ENCODE results near the gene LCNL1. TPM values are rescaled to one million over a fixed set of nuclear protein-coding genes. Genes with fewer than 3 reads are reported as not detected.

LCNL1 gene
- total and polyA plus RNA-seq, 7 donors, result 0.14 to 1.1 (median 0.49) TPM; not detected in 2

GRCh38 chr9:136971746-136972145 lies 11.0 kb upstream of the LCNL1 start:
- TF ChIP-seq POLR2AphosphoS5 (IDR thresholded peaks at IDR 0.05) (no peak), POLR2A (IDR thresholded peaks at IDR 0.05) (no peak), EP300 (IDR thresholded peaks at IDR 0.05) (no peak), CTCF (IDR thresholded peaks at IDR 0.05) (no peak)

GRCh38 chr9:136972335-136972734 lies 10.5 kb upstream of the LCNL1 start:
- Histone ChIP-seq H3K27ac (no peak overlapping the region), H3K9me3 (no peaks in the 10 kb centered on the region), H3K36me3 (no peaks in the 10 kb centered on the region), H3K4me3 (no peak overlapping the region), H3K4me1 (peaks cover 0 to 3% (median 1%) of the 10 kb centered on the region in 4 donors), H3K27me3 (peaks cover 0 to 13% (median 0%) of the 10 kb centered on the region in 3 donors)
- TF ChIP-seq POLR2A (IDR thresholded peaks at IDR 0.05) (no peak), EP300 (IDR thresholded peaks at IDR 0.05) (no peak), POLR2AphosphoS5 (IDR thresholded peaks at IDR 0.05) (no peak), CTCF (IDR thresholded peaks at IDR 0.05) (no peak)
- no peak for DNase-seq
- WGBS, 2 donors, result 80 to 86% methylated on average over 11 of the region's 11 CpGs
- intact Hi-C loops (cut with DNase I), result no loop called here

More at GRCh38 chr9:136971746-136972145, 11.0 kb upstream of the LCNL1 start:
- Histone ChIP-seq H3K9me3 (no peaks in the 10 kb centered on the region), H3K4me3 (no peak overlapping the region), H3K36me3 (no peaks in the 10 kb centered on the region), H3K27ac (no peak overlapping the region), H3K4me1 (no peaks in the 10 kb centered on the region), H3K27me3 (peaks cover 0 to 13% (median 0%) of the 10 kb centered on the region in 3 donors)
- WGBS, 2 donors, result 84 to 85% methylated on average over 14 of the region's 14 CpGs
- intact Hi-C loops (cut with DNase I), result no loop called here
- no peak for DNase-seq

- no peaks in the 10 kb centered on the region for H3K36me3 ChIP-seq
- no peaks in the 10 kb centered on the region for H3K9me3 ChIP-seq
- no peak for DNase-seq
- no peak overlapping the region for H3K27ac ChIP-seq
- TF ChIP-seq EP300 (IDR thresholded peaks at IDR 0.05) (no peak), POLR2A (IDR thresholded peaks at IDR 0.05) (no peak), CTCF (IDR thresholded peaks at IDR 0.05) (no peak)
- no peak overlapping the region for H3K4me3 ChIP-seq
- intact Hi-C loops (cut with DNase I), result no loop called here
- peaks cover 0 to 13% (median 4%) of the 10 kb centered on the region in 3 donors for H3K27me3 ChIP-seq
- peaks cover 0 to 7% (median 6%) of the 10 kb centered on the region in 4 donors for H3K4me1 ChIP-seq
- 54 to 70% methylated on average over 13 of the region's 13 CpGs for WGBS, 2 donors
These were observed 10.1 kb upstream of the LCNL1 start for GRCh38 chr9:136972743-136973142.

- no peaks in the 10 kb centered on the region for H3K9me3 ChIP-seq
- no peaks in the 10 kb centered on the region for H3K36me3 ChIP-seq
- intact Hi-C loops (cut with DNase I), result no loop called here
- H3K27ac ChIP-seq, result no peak overlapping the region
- TF ChIP-seq EP300 (IDR thresholded peaks at IDR 0.05) (no peak), POLR2A (IDR thresholded peaks at IDR 0.05) (no peak), POLR2AphosphoS5 (IDR thresholded peaks at IDR 0.05) (no peak), CTCF (IDR thresholded peaks at IDR 0.05) (no peak)
- H3K4me3 ChIP-seq, result no peak overlapping the region
- peaks cover 0 to 11% (median 7%) of the 10 kb centered on the region in 3 donors for H3K27me3 ChIP-seq
- H3K4me1 ChIP-seq, result peaks cover 0 to 15% (median 12%) of the 10 kb centered on the region in 4 donors
- 80 to 87% methylated on average over 29 of the region's 29 CpGs for WGBS, 2 donors
- DNase-seq, result no peak
These were observed 8.9 kb upstream of the LCNL1 start for GRCh38 chr9:136973618-136974617.

Data from sigmoid colon (tissue), 7 donors.